ENCODE measurements around the gene SETD2.

Gene SETD2

DNA sequence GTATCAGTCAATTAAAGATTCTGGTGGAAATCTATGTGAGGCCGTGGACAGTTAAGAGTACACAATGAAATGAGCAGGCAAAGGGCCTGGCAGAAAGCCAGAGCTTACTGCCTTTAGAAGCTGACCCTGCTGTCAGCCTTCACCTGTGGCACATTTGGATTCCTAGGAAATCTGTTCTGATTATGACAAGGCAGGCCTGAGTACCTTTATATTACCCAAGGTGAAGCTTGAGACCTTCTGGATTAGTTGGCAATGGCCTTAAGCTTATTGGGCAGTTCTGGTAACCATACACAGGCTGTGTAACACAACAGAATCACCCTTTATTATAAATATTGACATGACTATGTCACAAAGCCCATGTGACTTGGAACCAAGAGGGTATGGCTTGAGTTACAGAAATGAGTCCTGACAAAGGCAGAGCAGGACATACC lies 141.3 kb downstream of the SETD2 start:
- no peak for TF ChIP-seq GABPA (IDR thresholded peaks at IDR 0.05; ENCODE audit: low read depth)
- no peak for TF ChIP-seq POLR2AphosphoS5 (IDR thresholded peaks at IDR 0.05; ENCODE audit: low read depth)
- no peak for TF ChIP-seq SPI1 (IDR thresholded peaks at IDR 0.05; ENCODE audit: borderline replicate concordance, low read depth)
- TF ChIP-seq, protein P1, sequence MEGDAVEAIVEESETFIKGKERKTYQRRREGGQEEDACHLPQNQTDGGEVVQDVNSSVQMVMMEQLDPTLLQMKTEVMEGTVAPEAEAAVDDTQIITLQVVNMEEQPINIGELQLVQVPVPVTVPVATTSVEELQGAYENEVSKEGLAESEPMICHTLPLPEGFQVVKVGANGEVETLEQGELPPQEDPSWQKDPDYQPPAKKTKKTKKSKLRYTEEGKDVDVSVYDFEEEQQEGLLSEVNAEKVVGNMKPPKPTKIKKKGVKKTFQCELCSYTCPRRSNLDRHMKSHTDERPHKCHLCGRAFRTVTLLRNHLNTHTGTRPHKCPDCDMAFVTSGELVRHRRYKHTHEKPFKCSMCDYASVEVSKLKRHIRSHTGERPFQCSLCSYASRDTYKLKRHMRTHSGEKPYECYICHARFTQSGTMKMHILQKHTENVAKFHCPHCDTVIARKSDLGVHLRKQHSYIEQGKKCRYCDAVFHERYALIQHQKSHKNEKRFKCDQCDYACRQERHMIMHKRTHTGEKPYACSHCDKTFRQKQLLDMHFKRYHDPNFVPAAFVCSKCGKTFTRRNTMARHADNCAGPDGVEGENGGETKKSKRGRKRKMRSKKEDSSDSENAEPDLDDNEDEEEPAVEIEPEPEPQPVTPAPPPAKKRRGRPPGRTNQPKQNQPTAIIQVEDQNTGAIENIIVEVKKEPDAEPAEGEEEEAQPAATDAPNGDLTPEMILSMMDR (IDR thresholded peaks at IDR 0.05; ENCODE audit: insufficient read depth, low read length): no peak
- TF ChIP-seq REST (IDR thresholded peaks at IDR 0.05; ENCODE audit: insufficient replicate concordance, low read depth): no peak
- Histone ChIP-seq H3K27ac (replicated peaks) (no peak overlapping the region), H3K4me3 (replicated peaks; ENCODE audit: insufficient read depth, low read length) (no peak overlapping the region), H3K27me3 (ENCODE audit: insufficient read depth, poor library complexity, severe bottlenecking) (no peaks in the 10 kb centered on the region)
- DNase-seq (ENCODE audit: low read depth in 1 of 2, low spot score in 1 of 2): no peak

DNA sequence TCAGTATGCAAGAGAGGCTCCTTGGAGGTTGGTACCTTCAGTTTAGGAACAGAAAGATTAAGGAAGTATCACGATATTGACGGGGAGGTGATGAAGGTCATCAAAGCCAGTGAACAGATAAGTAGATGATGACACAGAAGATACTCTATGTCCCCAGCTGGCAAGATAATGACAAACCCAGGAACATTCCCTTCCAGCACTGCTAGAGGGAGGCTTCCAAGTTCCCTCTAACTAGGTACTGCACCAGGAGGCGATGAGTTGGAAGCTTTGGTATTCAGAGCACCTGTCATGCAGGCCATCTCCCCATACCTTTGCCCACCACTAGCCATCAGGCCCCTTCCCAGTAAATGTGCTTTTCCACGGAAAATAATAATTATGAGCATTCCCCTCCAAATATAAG lies 143.6 kb downstream of the SETD2 start:
- Histone ChIP-seq H3K4me3 (replicated peaks; ENCODE audit: insufficient read depth, low read length) (no peak overlapping the region), H3K27me3 (ENCODE audit: insufficient read depth, poor library complexity, severe bottlenecking) (no peaks in the 10 kb centered on the region), H3K27ac (replicated peaks) (no peak overlapping the region)
- TF ChIP-seq, protein P1 (IDR thresholded peaks at IDR 0.05; ENCODE audit: insufficient read depth, low read length): no peak
- TF ChIP-seq REST (IDR thresholded peaks at IDR 0.05; ENCODE audit: insufficient replicate concordance, low read depth): no peak
- no peak for TF ChIP-seq POLR2AphosphoS5 (IDR thresholded peaks at IDR 0.05; ENCODE audit: low read depth)
- no peak for TF ChIP-seq SPI1 (IDR thresholded peaks at IDR 0.05; ENCODE audit: borderline replicate concordance, low read depth)
- no peak for TF ChIP-seq GABPA (IDR thresholded peaks at IDR 0.05; ENCODE audit: low read depth)
- DNase-seq (ENCODE audit: low read depth in 1 of 2, low spot score in 1 of 2): no peak

DNA sequence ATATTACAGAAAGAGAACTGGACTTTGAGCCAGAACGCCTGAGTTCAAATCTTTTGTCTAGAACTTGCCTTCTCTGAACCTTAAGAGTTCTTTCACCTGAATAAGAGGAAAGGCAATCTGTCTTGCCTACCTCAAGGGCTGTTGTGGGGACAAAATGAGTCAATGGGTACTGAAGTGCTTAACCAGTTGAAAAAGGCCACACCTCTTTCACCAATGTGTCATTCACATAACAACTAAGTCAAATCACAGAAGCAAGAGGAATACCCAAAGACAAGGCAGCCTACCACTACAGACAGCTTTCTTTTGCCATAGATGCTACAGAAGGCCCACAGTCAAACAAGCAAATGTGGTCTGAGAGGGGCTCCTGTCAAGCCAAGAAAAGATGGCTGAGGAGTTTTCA lies 144.7 kb downstream of the SETD2 start:
- Histone ChIP-seq H3K27me3 (ENCODE audit: insufficient read depth, poor library complexity, severe bottlenecking) (no peaks in the 10 kb centered on the region), H3K4me3 (replicated peaks; ENCODE audit: insufficient read depth, low read length) (no peak overlapping the region), H3K27ac (replicated peaks) (peak overlapping the region; percentile 21; the same call in 1 of the 2 replicates)
- no peak for DNase-seq (ENCODE audit: low read depth in 1 of 2, low spot score in 1 of 2)
- TF ChIP-seq, protein P1 (IDR thresholded peaks at IDR 0.05; ENCODE audit: insufficient read depth, low read length): no peak
- TF ChIP-seq GABPA (IDR thresholded peaks at IDR 0.05; ENCODE audit: low read depth): no peak
- TF ChIP-seq POLR2AphosphoS5 (IDR thresholded peaks at IDR 0.05; ENCODE audit: low read depth): no peak
- TF ChIP-seq SPI1 (IDR thresholded peaks at IDR 0.05; ENCODE audit: borderline replicate concordance, low read depth): no peak
- TF ChIP-seq REST (IDR thresholded peaks at IDR 0.05; ENCODE audit: insufficient replicate concordance, low read depth): no peak

Data from HL-60 (cell line).